Transverse colon (tissue), 3 donors: ENCODE measurements around the gene UBALD1.

Experiments used
- EP300 ChIP-seq: sonication (generic); formaldehyde crosslinking; IDR thresholded peaks from one replicate; pipeline ENCODE4 v1.6.1; 2017; ENCODE audit warnings: antibody characterized with exemption, low read depth
- TF ChIP-seq, protein P1 (sequence below), 5 experiments: fragments of 200-600 bp in 3 of 5; fragments of 450-650 bp in 2 of 5; sonication (generic) in 3 of 5; IDR thresholded peaks; 1 replicate in 2 of 5; 2 replicates in 3 of 5; pipeline ENCODE4 v1.5.1; 2016 to 2017; ENCODE audit warnings: antibody characterized with exemption in 5 of 5, inconsistent platforms in 3 of 5, mild to moderate bottlenecking in 2 of 5, moderate library complexity in 1 of 5

DNA sequence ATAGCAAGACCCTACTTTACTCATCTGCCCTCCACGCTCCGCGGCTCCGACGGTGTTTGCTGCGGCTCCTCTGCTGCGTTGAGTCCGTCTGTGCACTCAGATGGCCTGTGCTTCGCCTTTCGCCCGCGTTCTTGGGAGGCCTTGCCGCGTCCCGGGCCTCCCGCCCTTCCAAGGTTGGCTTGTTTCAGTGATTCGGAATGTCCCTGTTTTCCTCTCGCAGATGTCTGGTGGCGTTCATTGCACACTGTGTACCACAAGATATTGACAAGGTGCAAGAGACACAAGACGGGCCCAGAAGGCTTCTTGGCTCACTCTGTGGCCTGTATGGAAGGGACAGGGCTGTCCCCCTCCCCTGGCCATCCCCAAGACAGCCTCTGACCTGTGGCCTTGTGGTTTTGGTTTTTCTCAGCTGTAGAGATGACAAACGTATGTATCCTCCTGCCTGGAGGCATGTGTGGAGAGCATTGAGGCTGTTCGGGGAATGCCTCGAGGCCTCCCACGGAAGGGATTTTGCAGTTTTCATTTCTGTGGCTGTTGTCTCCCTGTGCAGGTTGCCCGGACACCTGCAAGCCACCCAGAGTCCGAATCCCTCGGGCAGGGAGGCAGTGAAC lies 25.3 kb upstream of the UBALD1 start:
- TF ChIP-seq EP300 = no peak
- TF ChIP-seq, protein P1, sequence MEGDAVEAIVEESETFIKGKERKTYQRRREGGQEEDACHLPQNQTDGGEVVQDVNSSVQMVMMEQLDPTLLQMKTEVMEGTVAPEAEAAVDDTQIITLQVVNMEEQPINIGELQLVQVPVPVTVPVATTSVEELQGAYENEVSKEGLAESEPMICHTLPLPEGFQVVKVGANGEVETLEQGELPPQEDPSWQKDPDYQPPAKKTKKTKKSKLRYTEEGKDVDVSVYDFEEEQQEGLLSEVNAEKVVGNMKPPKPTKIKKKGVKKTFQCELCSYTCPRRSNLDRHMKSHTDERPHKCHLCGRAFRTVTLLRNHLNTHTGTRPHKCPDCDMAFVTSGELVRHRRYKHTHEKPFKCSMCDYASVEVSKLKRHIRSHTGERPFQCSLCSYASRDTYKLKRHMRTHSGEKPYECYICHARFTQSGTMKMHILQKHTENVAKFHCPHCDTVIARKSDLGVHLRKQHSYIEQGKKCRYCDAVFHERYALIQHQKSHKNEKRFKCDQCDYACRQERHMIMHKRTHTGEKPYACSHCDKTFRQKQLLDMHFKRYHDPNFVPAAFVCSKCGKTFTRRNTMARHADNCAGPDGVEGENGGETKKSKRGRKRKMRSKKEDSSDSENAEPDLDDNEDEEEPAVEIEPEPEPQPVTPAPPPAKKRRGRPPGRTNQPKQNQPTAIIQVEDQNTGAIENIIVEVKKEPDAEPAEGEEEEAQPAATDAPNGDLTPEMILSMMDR (IDR thresholded peaks at IDR 0.05) = no peak
